Choroid plexus epithelial cell (primary cell): ENCODE data around the gene RPL35.
"Not testable (repeated sequence)": the region's sequence is repeated elsewhere in the genome, so short reads cannot be mapped to it uniquely, and the experiment has no call there.

Source experiments
- DNase-seq: peaks from one replicate; pipeline ENCODE4 v3.0.0-alpha.2; 2010; ENCODE audit warnings: low read depth
- H3K4me3 ChIP-seq: 2 replicates; pipeline ENCODE4 v1.5.1; 2011; ENCODE audit warnings: low read depth, mild to moderate bottlenecking, control low read depth, low read length, moderate library complexity
- TF ChIP-seq, protein P1 (sequence below): conservative IDR thresholded peaks from 2 replicates; pipeline ENCODE4 v1.5.1; 2011; ENCODE audit warnings: low read depth, mild to moderate bottlenecking, control low read depth, inconsistent platforms, low read length, moderate library complexity

RPL35 gene

DNA sequence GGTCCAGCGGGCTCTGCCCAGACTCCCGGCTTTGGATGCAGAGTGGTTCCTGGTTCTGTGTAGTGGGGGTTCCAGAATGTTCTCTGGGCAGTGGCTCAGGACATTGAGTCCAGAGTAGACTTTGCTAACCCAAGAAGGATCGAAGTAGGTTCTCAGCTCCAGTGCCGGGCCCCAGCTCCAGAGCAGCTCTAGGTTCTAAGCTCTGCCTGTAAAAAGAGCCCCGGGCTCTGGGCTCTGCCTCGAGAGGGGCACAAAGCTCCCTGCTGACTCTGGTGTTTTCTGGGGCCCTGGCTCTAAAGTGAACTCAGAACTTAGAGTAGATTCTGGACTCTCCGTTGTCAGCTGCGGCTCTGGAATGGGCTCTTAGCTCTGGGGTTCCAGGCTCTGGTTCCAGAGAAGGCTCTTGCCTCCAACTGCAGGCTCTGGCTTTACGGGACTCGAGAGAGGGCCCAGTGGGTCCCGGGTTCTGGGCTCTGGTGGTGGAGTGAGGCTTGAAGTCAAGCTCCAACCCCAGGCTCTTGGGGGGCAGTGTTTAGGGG is 8.1 kb downstream of the RPL35 start:
- TF ChIP-seq, protein P1, sequence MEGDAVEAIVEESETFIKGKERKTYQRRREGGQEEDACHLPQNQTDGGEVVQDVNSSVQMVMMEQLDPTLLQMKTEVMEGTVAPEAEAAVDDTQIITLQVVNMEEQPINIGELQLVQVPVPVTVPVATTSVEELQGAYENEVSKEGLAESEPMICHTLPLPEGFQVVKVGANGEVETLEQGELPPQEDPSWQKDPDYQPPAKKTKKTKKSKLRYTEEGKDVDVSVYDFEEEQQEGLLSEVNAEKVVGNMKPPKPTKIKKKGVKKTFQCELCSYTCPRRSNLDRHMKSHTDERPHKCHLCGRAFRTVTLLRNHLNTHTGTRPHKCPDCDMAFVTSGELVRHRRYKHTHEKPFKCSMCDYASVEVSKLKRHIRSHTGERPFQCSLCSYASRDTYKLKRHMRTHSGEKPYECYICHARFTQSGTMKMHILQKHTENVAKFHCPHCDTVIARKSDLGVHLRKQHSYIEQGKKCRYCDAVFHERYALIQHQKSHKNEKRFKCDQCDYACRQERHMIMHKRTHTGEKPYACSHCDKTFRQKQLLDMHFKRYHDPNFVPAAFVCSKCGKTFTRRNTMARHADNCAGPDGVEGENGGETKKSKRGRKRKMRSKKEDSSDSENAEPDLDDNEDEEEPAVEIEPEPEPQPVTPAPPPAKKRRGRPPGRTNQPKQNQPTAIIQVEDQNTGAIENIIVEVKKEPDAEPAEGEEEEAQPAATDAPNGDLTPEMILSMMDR = no peak
- peak overlapping the region; percentile 63 for H3K4me3 ChIP-seq
- no peak for DNase-seq

DNA sequence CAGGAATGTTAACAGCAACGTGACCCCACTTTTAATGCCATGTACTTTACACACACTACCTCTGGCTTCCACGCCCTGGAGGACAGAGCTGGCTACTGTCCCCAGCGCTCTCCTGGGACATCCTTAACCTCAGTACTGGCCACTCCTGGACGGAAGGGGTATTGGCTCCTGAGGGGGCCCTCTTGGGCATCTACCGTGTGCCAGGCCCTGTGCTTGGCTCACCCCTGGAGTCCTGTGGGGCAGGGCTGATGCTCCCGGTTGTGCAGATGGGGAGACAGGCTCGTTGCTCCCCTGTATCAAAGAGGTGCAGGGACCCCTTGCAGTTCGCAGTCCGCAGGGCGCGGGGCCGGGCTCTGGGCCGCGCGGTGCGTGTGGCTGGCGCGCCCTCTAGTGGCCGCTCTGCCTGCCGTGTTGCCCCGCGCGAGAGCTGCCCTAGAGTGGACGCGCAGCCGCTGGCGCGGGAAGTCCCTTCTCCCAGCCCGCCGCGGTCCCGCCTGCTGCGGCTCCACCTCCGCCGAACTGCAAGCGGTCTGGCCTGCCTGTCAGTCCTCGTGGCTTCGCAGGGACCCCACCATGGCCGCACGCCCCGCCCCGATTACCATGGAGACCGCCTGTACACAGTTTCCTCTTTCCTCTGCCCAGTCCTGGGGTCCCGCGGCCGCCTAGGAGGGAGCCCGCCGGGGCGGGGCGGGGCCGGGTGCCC is 8.8 kb downstream of the RPL35 start, which contains the start of gene WDR38:
TSS of gene WDR38 (plus strand) at position 632 of the 703 bp plus-strand sequence. CDS start 72 bp downstream, outside the sequence.
- peak within 1 kb of the TSS; percentile 63 for H3K4me3 ChIP-seq
- TF ChIP-seq, protein P1 = peak; percentile 77
- peak; percentile 83 for DNase-seq

DNA sequence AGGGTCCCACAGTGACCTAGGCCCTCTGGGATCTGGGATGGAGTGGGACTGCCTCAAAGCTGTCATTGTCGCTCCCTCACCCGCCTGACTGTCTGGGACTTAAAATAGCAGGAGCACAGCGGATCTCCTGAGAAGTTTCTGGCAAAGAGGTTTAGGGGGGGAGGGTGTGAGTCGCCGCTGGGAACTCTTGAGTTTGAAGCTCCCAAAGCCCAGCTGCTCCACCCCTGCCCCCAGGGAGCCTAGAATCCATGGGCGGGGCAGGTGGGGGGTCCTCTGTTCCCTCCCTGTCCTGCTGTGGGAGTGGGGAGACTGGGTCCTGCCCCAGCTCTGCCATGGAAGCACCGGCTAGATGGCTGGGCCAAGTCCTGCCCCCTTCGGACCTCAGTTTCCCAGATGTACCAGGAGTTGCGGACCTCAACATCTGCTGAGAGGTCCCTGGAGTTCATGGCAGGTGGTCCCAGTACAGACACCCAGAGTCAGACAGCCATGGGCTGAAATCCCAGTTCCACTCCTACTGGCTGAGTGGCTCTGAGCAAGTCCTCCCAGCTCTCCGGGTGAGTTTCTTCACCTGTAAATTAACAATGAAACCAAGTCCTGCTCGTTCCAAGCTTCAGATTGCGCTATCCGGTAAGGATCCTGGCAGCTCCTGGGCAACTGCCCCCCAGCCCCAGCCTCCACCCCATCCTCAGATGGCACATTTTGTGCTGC is 9.5 kb downstream of the RPL35 start:
- TF ChIP-seq, protein P1 = no peak
- no peak for DNase-seq

DNA sequence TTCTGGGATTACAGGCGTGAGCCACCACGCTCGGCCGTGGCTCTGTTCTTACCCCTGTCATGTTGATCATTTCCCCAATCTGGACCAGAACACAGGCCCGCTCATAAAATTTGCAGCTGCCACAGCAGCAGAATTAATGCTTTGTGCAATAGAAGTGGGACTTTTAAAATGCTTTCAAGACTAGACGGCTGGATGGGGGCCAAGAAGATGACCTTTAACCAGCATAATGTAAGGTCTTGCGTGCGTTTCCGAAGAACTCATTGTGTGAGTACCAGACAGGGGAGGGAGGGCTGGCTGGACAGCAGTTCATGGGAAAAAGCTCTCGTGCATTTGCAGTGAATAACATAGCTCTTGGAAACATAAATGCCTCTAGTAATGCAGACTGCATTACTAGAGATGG is 12.0 kb downstream of the RPL35 start:
- TF ChIP-seq, protein P1 = no peak
- DNase-seq = peak; percentile 87
- no peak overlapping the region for H3K4me3 ChIP-seq

More for the DNA sequence above, 9.5 kb downstream of the RPL35 start:
- H3K4me3 ChIP-seq = no peak overlapping the region

DNA sequence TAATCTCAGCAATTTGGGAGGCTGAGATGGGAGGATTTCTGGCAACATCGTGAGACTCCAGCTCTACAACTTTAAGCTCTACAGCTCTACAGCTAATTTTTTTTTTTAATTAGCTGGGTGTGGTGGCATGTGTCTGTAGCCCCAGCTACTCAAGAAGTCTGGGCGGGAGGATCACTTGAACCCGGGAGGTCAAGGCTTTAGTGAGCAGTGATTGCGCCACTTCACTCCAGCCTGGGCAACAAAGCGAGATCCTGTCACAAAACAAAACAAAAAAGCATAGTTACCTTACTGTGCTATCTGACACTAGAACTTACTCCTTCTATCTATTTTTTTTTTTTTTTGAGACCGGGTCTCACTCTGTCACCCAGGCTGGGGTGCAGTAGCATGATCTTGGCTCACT is 14.8 kb downstream of the RPL35 start:
- TF ChIP-seq, protein P1 = no peak
- no peak overlapping the region for H3K4me3 ChIP-seq
- no peak for DNase-seq

DNA sequence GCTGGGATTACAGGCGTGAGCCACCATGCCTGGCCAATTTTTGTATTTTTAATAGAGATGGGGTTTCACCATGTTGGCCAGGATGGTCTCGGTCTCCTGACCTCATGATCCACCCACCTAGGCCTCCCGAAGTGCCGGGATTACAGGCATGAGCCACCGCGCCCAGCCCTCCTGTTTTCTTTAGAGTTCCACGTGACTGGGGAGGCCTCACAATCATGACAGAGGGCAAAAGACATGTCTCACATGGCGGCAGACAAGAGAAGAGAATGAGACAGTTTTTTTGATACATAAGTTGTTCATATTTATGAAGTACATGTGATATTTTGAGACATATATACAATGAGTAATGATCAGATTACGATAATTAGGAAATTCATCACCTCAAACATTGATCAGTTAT is 15.3 kb downstream of the RPL35 start:
- H3K4me3 ChIP-seq, DNase-seq: not testable (repeated sequence)

DNA sequence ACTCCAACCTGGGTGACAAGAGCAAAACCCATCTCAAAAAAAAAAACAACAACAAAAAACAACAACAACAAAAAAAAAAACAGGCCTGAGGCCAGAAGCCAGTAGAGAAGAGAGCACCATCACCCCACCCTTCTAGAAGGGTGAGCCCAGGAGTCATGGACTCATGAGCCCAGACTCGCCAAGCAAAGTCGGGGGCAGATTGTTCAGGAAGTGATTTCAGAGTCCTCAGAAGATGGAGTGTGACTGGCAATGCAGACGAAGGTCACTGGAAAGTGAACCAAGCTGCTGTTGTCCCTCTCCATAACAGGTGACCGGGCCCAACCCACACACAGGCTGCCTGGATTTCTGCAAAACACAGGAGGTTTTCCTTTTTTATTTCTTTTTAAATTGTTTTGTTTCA is 17.5 kb downstream of the RPL35 start:
- TF ChIP-seq, protein P1 = no peak
- no peak overlapping the region for H3K4me3 ChIP-seq
- no peak for DNase-seq
